Stimulated activated CD4-positive, alpha-beta T cell treated with anti-CD3 and anti-CD28 coated beads, Interleukin-15, amount 100 ng/mL, for 48 hours (primary cell): ENCODE measurements around the gene ZNF148.
A peak's percentile ranks its signal among the peaks of the same experiment; 100 is the strongest.

Experiments
- DNase-seq, 2 donors: peaks; one replicate each; pipeline ENCODE4 v3.0.0-alpha.2; 2020; ENCODE audit warnings: low read depth in 2 of 2

The ZNF148 gene

GRCh38 chr3:125334675-125335560 is 40.2 kb downstream of the ZNF148 start:
- no peak for DNase-seq

GRCh38 chr3:125332504-125332903 is 42.6 kb downstream of the ZNF148 start:
- no peak for DNase-seq

- no peak for DNase-seq
Measured at GRCh38 chr3:125331243-125331642, 43.9 kb downstream of the ZNF148 start.

- DNase-seq = no peak
Measured at GRCh38 chr3:125326957-125327356, 48.2 kb downstream of the ZNF148 start.

- DNase-seq = no peak
Measured at GRCh38 chr3:125325746-125326145, 49.4 kb downstream of the ZNF148 start.

GRCh38 chr3:125324341-125324740 is 50.8 kb downstream of the ZNF148 start:
- no peak for DNase-seq

GRCh38 chr3:125322917-125323316 is 52.2 kb downstream of the ZNF148 start:
- no peak for DNase-seq

GRCh38 chr3:125322166-125322565 is 53.0 kb downstream of the ZNF148 start:
- no peak for DNase-seq

- DNase-seq = no peak
Measured at GRCh38 chr3:125319765-125320164, 55.4 kb downstream of the ZNF148 start.

GRCh38 chr3:125318871-125319270 is 56.3 kb downstream of the ZNF148 start:
- DNase-seq = no peak

GRCh38 chr3:125318167-125318865 is 56.8 kb downstream of the ZNF148 start:
- DNase-seq = no peak

- no peak for DNase-seq
Measured at GRCh38 chr3:125317761-125318160, 57.4 kb downstream of the ZNF148 start.

- DNase-seq = no peak
Measured at GRCh38 chr3:125316949-125317348, 58.2 kb downstream of the ZNF148 start.

GRCh38 chr3:125316246-125316645 is 58.9 kb downstream of the ZNF148 start:
- DNase-seq = no peak

- DNase-seq = no peak
Measured at GRCh38 chr3:125313060-125313635, 62.0 kb downstream of the ZNF148 start.

GRCh38 chr3:125310623-125311081 is 64.5 kb downstream of the ZNF148 start:
- DNase-seq = peak; percentile 30 to 35

GRCh38 chr3:125309476-125309875 is 65.6 kb downstream of the ZNF148 start:
- no peak for DNase-seq

- DNase-seq = no peak
Measured at GRCh38 chr3:125306620-125307019, 68.5 kb downstream of the ZNF148 start.

GRCh38 chr3:125302932-125303331 is 72.2 kb downstream of the ZNF148 start:
- no peak for DNase-seq

- no peak for DNase-seq
Measured at GRCh38 chr3:125300416-125300815, 74.7 kb downstream of the ZNF148 start.

GRCh38 chr3:125294411-125294810 is 80.7 kb downstream of the ZNF148 start:
- DNase-seq = no peak

GRCh38 chr3:125292015-125292414 is 83.1 kb downstream of the ZNF148 start:
- no peak for DNase-seq
